Stimulated activated CD4-positive, alpha-beta T cell treated with anti-CD3 and anti-CD28 coated beads, Interleukin-12 subunit alpha, Interleukin-12 subunit beta, amount 100 ng/mL, for 4 hours (primary cell): ENCODE data around the gene RIOX2.

ENCODE experiments used
- DNase-seq: peaks from one replicate; pipeline ENCODE4 v3.0.0-alpha.2; 2020

The RIOX2 gene

GRCh38 chr3:97901313-97902248 lies 70.7 kb downstream of the RIOX2 start:
- DNase-seq: no peak

DNA sequence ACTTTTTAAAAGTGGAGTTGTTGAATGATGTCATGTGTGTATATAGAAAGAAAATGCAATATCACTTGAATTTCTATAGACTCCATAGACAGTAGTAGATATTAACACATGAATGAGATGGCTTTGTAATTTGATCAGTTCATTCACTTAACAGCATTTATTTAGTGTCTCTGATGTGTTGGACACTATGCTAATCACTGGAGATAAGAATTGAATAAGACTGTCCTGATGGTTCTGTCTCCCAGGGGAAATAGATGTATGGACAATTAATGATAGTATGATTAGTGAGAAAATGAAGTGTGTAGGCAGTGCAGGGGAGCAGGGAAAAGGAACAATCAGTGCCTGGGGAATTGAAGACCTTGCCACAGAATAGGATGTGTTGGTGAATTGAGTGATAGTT lies 72.9 kb downstream of the RIOX2 start:
- DNase-seq: no peak

DNA sequence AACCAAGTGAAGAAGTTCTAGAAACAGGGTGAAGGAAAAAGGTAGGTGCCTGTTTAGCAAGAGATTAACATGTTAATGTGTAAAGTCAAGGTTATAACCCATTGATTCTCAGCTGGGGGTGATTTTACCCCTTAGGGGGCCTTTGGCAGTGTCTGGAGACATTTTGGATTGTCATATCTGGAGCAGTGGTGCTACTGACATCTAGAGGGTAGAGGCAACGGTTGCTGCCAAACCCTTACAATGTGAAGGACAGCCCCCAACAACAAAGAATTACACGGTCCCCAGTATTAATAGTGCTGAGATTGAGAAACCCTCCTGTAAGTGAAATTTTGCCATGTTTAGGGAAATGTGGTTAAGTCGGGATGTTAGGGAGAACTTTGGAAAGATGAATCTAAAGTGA lies 75.7 kb downstream of the RIOX2 start:
- DNase-seq: no peak

DNA sequence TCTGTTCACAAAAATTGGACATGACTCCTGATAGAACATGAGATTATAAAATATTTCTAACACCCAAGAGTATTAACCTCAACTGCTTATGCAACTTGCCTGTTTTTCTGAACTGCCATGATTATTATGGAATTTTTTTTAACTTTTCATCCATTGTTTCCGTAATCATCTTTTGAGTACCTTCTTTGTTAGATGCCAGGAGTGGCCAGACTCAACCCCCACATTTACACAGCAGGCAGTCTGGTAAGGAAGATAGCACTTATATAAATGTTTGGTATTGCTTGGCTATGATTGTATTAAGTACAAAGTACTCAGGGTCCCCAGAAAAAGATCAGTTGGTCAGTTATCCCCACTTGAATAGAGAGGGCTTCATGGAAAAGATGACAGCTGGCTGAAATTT lies 76.1 kb downstream of the RIOX2 start:
- DNase-seq: no peak

DNA sequence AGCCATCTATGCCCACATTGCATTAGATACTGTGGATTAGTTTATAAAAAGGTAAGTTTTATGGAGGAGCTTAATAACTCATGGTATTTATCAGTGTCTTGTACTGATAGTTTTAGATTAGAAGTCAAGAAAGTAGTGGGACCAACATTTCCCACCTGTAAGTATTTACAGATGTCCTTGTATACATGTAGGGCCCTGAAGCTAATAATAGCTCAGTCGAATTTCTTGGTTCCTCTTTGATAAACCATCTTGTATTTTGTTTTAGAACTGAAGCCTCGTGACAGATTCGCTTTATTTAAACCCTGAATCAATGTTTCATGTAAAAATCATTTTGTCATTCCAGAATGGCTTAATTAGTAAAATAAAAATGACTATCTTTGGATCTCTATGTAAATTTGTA lies 77.0 kb downstream of the RIOX2 start:
- no peak for DNase-seq

DNA sequence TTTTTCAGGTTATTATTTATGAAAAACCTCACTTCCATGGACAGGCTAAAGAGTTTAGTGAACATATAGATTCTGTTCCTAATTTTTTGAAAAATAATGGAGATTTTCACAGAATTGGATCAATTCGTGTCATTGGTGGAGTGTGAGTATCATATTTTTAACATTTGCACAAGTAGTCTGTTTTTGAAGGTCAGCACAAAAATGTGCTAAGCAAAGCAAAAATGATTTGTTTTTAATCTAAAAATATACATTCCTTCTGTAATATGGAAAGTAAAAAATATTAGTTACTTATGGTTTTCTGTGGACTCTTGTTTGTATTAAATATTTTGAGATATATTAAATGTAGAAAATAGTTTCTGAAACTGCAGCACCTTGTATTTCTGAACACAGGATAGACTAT lies 79.4 kb downstream of the RIOX2 start:
- no peak for DNase-seq
